PC-9 (cell line): ENCODE data around the gene DISC1. TPM values are rescaled to one million over a fixed set of nuclear protein-coding genes. Genes with fewer than 3 reads are reported as not detected.

Source experiments
- BruUV-seq: library from RNA; stranded (reverse); fragments of 400-500 nt; replicated peaks from 2 replicates; lab custom pipeline; 2021; lab: Mats Ljungman, UMichigan
- CTCF ChIA-PET: fragments of 300-600 bp; sonication (Branson Sonifier 250); formaldehyde crosslinking; loops from one replicate; lab custom pipeline; 2022; ENCODE audit warnings: antibody characterized with exemption; lab: Charles Lee
- POLR2A ChIA-PET: fragments of 300-600 bp; sonication (Branson Sonifier 250); formaldehyde crosslinking; loops from one replicate; lab custom pipeline; 2022; ENCODE audit warnings: antibody characterized with exemption; ENCODE audit not compliant: unreplicated experiment; lab: Charles Lee
- DNase-seq, 2 experiments: peaks; one replicate each; pipeline versions ENCODE4 v3.0.0 to v3.0.0-alpha.2; 2015 to 2022; ENCODE audit warnings: mixed read lengths in 1 of 2
- H2AFZ ChIP-seq: fragments of 200-600 bp; sonication (generic); 2 replicates; pipeline ENCODE4 v1.8.1; 2017; ENCODE audit warnings: antibody characterized with exemption
- H3F3A ChIP-seq: fragments of 200-600 bp; sonication (generic); 2 replicates; pipeline ENCODE4 v1.8.1; 2017; ENCODE audit warnings: antibody characterized with exemption, mild to moderate bottlenecking, low read depth; ENCODE audit not compliant: insufficient read depth
- H3K27ac ChIP-seq: fragments of 200-600 bp; sonication (generic); 2 replicates; pipeline ENCODE4 v1.6.1; 2016; ENCODE audit warnings: mixed run types
- H3K27me3 ChIP-seq: fragments of 200-600 bp; sonication (generic); 2 replicates; pipeline ENCODE4 v1.6.1; 2016; ENCODE audit warnings: low read depth, mixed run types; ENCODE audit not compliant: insufficient read depth
- H3K36me3 ChIP-seq: fragments of 200-600 bp; sonication (generic); 2 replicates; pipeline ENCODE4 v1.6.1; 2016; ENCODE audit warnings: low read depth, mixed run types
- H3K4me1 ChIP-seq: fragments of 200-600 bp; sonication (generic); replicated peaks from 2 replicates; pipeline ENCODE4 v1.6.1; 2016; ENCODE audit warnings: mixed run types; ENCODE audit not compliant: insufficient read depth
- H3K4me2 ChIP-seq: fragments of 200-600 bp; sonication (generic); 2 replicates; pipeline ENCODE4 v1.6.1; 2017; ENCODE audit warnings: mixed run types
- H3K4me3 ChIP-seq: fragments of 200-600 bp; sonication (generic); 2 replicates; pipeline ENCODE4 v1.6.1; 2016; ENCODE audit warnings: mixed run types
- H3K79me2 ChIP-seq: fragments of 200-600 bp; sonication (generic); 2 replicates; pipeline ENCODE4 v1.6.1; 2017; ENCODE audit warnings: low read depth, mixed run types
- H3K9me2 ChIP-seq: fragments of 200-600 bp; sonication (generic); 2 replicates; pipeline ENCODE4 v1.8.1; 2017; ENCODE audit warnings: mild to moderate bottlenecking; ENCODE audit not compliant: insufficient read depth
- H3K9me3 ChIP-seq: fragments of 200-600 bp; sonication (generic); 2 replicates; pipeline ENCODE4 v1.8.1; 2016; ENCODE audit warnings: low read depth; ENCODE audit not compliant: insufficient read depth
- H4K20me1 ChIP-seq: fragments of 200-600 bp; sonication (generic); 2 replicates; pipeline ENCODE4 v1.8.1; 2017; ENCODE audit not compliant: insufficient read depth
- EZH2 ChIP-seq: fragments of 200-600 bp; sonication (generic); IDR thresholded peaks from 2 replicates; pipeline ENCODE4 v1.8.0; 2017; ENCODE audit warnings: antibody characterized with exemption, low read depth
- intact Hi-C: fragments of 100-400 bp; cut with micrococcal nuclease; formaldehyde crosslinking; loops from one replicate; pipeline ENCODE4 v1.10.0; 2022; ENCODE audit not compliant: unreplicated experiment
- total RNA-seq: library from RNA; stranded (reverse); gene quantifications from 2 replicates; pipeline ENCODE4 v1.2.3, GENCODE V29; 2021
- TF ChIP-seq, protein P1 (sequence below): fragments of 200-600 bp; sonication (generic); conservative IDR thresholded peaks from 2 replicates; pipeline ENCODE4 v1.6.1; 2017; ENCODE audit warnings: mixed run types, antibody characterized with exemption, mild to moderate bottlenecking, moderate library complexity

Gene DISC1
- total RNA-seq, 1 experiment from 2014 or later = 7.4 TPM

DNA sequence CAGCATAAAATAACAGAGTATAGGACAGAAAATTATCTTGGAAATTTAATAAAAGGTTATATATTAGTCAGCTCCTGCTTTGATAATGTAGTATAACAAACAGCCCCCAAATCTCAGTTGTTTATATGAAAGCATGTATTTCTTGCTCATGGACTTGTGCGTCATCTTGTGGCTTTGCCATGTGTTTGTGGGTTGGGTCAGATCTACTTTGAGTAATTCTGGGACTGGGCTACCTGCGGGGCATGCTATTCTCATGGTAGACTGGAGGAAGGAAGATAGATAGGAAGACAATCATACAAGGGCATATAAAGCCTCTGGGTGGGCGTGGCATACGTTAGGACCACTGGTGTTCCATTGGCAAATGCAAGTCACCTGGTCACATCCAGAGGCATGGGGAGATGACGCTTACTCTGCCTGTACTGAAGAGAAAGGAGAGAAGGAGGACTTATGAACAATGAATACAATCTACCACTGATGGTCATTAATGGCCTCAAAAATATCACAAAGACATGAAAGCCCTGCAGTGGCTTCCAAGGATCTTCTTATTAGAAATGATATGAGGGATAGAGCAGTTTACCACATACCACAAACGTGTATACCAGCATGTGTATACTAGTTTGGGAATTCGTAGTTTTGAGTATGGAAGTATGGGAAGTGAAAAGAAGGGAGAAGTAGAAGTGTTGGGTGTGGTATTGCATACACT is 267.0 kb downstream of the DISC1 start:
- Histone ChIP-seq H2AFZ (no peak overlapping the region), H3K9me2 (no peaks in the 10 kb centered on the region), H3K4me1 (no peaks in the 10 kb centered on the region), H3K79me2 (no peaks in the 10 kb centered on the region), H3K27ac (no peak overlapping the region), H3K4me2 (no peak overlapping the region), H3K27me3 (no peaks in the 10 kb centered on the region), H3K36me3 (no peaks in the 10 kb centered on the region), H4K20me1 (no peaks in the 10 kb centered on the region), H3K4me3 (no peak overlapping the region), H3K9me3 (no peaks in the 10 kb centered on the region), H3F3A (no peaks in the 10 kb centered on the region)
- BruUV-seq = no TSS peak
- ChIA-PET POLR2A (no interaction called here), CTCF (no interaction called here)
- TF ChIP-seq EZH2 = no peak
- TF ChIP-seq, protein P1, sequence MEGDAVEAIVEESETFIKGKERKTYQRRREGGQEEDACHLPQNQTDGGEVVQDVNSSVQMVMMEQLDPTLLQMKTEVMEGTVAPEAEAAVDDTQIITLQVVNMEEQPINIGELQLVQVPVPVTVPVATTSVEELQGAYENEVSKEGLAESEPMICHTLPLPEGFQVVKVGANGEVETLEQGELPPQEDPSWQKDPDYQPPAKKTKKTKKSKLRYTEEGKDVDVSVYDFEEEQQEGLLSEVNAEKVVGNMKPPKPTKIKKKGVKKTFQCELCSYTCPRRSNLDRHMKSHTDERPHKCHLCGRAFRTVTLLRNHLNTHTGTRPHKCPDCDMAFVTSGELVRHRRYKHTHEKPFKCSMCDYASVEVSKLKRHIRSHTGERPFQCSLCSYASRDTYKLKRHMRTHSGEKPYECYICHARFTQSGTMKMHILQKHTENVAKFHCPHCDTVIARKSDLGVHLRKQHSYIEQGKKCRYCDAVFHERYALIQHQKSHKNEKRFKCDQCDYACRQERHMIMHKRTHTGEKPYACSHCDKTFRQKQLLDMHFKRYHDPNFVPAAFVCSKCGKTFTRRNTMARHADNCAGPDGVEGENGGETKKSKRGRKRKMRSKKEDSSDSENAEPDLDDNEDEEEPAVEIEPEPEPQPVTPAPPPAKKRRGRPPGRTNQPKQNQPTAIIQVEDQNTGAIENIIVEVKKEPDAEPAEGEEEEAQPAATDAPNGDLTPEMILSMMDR = no peak
- DNase-seq = no peak
- intact Hi-C loops = no loop called here

DNA sequence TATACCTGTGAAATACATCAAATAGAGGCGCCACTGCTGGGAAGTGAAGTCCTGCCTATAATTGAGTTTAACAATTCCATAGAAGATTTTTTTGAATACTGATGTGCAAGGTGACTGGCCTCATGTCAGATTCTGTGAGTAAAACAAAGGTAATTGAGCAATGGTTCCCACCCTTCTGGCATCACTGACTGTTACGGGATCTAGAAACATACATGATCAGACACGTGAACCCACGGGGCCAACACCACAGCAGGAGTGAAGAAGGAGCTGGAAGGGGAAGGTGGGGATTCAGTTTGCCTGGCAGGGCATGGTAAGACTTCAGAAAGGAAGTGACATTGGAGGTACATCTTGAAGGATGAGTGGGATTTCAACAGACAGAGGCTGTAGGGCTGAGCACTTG is 270.2 kb downstream of the DISC1 start:
- H3K9me3 ChIP-seq = no peaks in the 10 kb centered on the region
- H4K20me1 ChIP-seq = no peaks in the 10 kb centered on the region
- no peak overlapping the region for H3K4me2 ChIP-seq
- H3K79me2 ChIP-seq = no peaks in the 10 kb centered on the region
- no peaks in the 10 kb centered on the region for H3F3A ChIP-seq
- BruUV-seq = no TSS peak
- H3K9me2 ChIP-seq = no peaks in the 10 kb centered on the region
- no peaks in the 10 kb centered on the region for H3K27me3 ChIP-seq
- no peak for DNase-seq
- no peak overlapping the region for H3K4me3 ChIP-seq
- intact Hi-C loops = no loop called here
- H2AFZ ChIP-seq = no peak overlapping the region
- H3K4me1 ChIP-seq = no peaks in the 10 kb centered on the region
- H3K27ac ChIP-seq = no peak overlapping the region
- no peaks in the 10 kb centered on the region for H3K36me3 ChIP-seq
- ChIA-PET CTCF (interaction anchor here (0.6 kb wide), 1 partner anchor 102 kb away, joined by 4 read pairs; no protein-coding TSS in a partner anchor), POLR2A (interaction anchor here (0.5 kb wide), 1 partner anchor 501 kb away, joined by 3 read pairs; no protein-coding TSS in a partner anchor)
- TF ChIP-seq EZH2 = no peak
- TF ChIP-seq, protein P1 = no peak

DNA sequence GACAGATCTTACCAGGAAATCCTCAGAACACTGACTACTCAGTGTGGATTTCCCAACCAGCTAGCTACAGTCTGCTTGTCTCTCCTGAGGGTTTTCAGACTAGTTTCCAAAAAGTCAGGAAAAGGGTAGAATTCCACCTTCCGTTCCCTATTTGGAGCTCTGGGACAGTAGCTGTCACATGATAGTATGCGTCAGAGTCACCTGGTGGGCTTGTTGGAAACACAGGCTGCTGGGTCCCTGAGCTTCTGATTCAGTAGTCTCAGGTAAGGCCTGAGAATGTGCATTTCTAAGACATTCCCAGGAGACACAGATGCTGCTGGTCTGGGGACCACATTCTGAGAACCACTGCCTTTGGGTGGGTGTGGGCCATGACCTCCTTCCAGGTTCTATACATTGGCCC is 272.5 kb downstream of the DISC1 start:
- H3K9me3 ChIP-seq = no peaks in the 10 kb centered on the region
- no peaks in the 10 kb centered on the region for H3K27me3 ChIP-seq
- ChIA-PET CTCF (no interaction called here), POLR2A (no interaction called here)
- no peak overlapping the region for H2AFZ ChIP-seq
- no peaks in the 10 kb centered on the region for H3F3A ChIP-seq
- no TSS peak for BruUV-seq
- no peak for DNase-seq
- H4K20me1 ChIP-seq = no peaks in the 10 kb centered on the region
- H3K4me2 ChIP-seq = no peak overlapping the region
- intact Hi-C loops = no loop called here
- H3K4me1 ChIP-seq = no peaks in the 10 kb centered on the region
- TF ChIP-seq EZH2 = no peak
- TF ChIP-seq, protein P1 = no peak
- no peaks in the 10 kb centered on the region for H3K9me2 ChIP-seq
- no peaks in the 10 kb centered on the region for H3K79me2 ChIP-seq
- H3K27ac ChIP-seq = no peak overlapping the region
- no peak overlapping the region for H3K4me3 ChIP-seq
- H3K36me3 ChIP-seq = no peaks in the 10 kb centered on the region
